DMS114 treated with DMSO at 0.1 percent for 48 hours (cell line): Measurements from ENCODE around the gene CENPW.

ENCODE experiments used
- DNase-seq: peaks from one replicate; lab custom pipeline; 2025; ENCODE audit not compliant: unreplicated experiment; lab: John Stamatoyannopoulos, UW

Gene CENPW

DNA sequence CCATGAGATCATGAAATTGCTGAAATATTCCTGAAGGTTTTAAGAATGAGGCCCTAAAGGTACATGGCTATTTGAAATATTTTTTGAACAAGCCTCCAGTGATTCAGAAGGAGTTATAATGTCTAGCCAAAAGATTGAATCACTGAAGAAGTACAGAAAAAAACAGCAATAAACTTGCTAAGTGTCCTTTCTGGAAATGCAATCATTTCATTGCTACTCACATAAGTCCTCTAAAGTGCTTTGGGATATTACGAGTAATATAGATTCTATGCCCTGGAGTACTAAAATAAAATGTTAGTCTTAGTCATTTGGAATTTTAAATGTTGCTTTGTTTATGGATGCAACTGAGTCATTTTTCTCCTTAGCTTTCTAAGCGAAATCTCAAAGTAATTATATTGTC is 32.7 kb downstream of the CENPW start:
- DNase-seq: no peak

DNA sequence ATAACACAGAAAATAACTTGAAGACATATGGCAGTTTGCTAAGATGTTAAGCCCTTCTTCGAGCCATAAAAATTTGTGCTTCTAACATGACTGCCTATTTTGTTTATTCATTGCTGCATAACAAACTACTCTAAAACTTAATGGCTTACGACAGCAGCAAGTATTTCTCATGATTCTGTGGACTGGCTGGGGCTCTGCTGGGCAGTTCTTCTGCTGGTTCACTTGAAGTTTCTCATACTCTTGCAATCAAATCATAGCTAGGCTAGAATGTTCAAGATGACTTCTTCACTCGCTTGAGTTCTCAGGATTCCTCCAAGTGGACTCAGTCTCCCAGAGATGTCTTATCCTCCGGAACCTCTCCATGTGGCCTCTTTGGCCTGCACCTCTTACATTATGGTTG is 33.4 kb downstream of the CENPW start:
- DNase-seq: no peak

- no peak for DNase-seq
Measured at GRCh38 chr6:126374372-126374771, 34.5 kb downstream of the CENPW start.

- no peak for DNase-seq
Measured at GRCh38 chr6:126376682-126377081, 36.8 kb downstream of the CENPW start.

- no peak for DNase-seq
Measured at GRCh38 chr6:126377594-126378153, 37.8 kb downstream of the CENPW start.

- no peak for DNase-seq
Measured at GRCh38 chr6:126380072-126380583, 40.2 kb downstream of the CENPW start.

DNA sequence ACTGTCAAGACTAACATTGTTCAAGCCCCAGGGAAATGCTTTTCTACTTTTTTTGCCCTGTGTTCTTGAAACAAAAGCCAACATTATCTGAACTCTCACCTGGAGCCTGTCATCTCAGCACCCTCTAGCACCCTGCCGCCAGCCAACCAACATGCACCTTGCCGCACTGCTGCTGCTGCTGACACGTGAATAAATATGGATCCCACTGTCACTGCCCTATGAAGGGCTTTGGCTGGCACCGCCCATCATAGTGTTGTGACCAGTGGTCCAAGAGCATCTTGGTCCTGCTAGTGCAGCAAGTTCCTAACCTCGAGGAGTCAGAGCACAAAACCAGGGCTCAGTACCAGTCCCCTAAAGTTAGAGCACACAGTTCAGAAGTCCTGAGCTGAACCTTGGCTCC is 41.6 kb downstream of the CENPW start:
- DNase-seq: no peak

GRCh38 chr6:126383203-126383602 is 43.3 kb downstream of the CENPW start:
- DNase-seq: no peak

DNA sequence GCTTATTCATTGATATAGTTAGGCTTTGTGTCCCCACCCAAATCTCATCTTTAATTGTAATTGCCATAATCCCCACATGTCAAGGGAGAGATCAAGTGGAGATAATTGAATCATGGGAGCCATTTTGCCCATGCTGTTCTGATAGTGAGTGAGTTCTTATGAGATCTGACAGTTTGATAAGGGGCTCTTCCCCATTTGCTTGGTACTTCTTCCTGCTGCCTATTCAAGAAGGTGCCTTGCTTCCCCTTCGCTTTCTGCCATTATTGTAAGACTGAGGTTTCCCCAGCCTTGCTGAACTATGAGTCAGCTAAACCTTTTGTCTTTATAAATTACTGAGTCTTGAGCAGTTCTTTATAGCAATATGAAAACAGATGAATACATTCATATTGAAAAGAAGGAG is 45.6 kb downstream of the CENPW start:
- no peak for DNase-seq

DNA sequence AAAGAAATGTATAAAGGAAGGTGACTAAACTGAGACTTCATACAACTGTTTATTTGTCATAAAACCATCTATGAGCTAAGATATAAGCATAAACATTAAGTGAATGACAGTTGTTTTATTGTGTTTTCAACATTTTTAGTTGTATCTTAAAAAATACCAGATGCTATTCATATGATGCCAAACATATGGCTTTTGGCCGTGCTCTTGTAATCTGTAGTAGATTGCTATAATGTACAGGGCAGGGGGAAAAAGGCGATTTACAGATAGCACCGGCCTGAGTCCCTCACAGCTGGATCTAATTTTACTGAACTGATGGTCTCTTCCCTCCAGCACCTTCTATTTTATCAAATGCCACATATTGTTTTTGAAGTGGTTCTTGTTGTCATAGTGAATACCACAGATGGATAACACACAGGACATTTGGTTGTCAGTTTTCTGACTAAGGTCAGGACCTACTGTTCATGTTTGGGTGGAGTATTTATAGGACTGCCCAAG is 48.2 kb downstream of the CENPW start:
- DNase-seq: no peak

GRCh38 chr6:126396131-126396530 is 56.2 kb downstream of the CENPW start:
- DNase-seq: no peak
